ENCODE measurements around the gene PCSK7. TPM values are rescaled to one million over a fixed set of nuclear protein-coding genes. Genes with fewer than 3 reads are reported as not detected.
"Not testable (repeated sequence)": the region's sequence is repeated elsewhere in the genome, so short reads cannot be mapped to it uniquely, and the experiment has no call there.

The PCSK7 gene, protein sequence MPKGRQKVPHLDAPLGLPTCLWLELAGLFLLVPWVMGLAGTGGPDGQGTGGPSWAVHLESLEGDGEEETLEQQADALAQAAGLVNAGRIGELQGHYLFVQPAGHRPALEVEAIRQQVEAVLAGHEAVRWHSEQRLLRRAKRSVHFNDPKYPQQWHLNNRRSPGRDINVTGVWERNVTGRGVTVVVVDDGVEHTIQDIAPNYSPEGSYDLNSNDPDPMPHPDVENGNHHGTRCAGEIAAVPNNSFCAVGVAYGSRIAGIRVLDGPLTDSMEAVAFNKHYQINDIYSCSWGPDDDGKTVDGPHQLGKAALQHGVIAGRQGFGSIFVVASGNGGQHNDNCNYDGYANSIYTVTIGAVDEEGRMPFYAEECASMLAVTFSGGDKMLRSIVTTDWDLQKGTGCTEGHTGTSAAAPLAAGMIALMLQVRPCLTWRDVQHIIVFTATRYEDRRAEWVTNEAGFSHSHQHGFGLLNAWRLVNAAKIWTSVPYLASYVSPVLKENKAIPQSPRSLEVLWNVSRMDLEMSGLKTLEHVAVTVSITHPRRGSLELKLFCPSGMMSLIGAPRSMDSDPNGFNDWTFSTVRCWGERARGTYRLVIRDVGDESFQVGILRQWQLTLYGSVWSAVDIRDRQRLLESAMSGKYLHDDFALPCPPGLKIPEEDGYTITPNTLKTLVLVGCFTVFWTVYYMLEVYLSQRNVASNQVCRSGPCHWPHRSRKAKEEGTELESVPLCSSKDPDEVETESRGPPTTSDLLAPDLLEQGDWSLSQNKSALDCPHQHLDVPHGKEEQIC
- total RNA-seq (100 to 1,000 TPM; 312 to 355 TPM), total RNA-seq (319 to 358 reads per million in 2 donors)

DNA sequence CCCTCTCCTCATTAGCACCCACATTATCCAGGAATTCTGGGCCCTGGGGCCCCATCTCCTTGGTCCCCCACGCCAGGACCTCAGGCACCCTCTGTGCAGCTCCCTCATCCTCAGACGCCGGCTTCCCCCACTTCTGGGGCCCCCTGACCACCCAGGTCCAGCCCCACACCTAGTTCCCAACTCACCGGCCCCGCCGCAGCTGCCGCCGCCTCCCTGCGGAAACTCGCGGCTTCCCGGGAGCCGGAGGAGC lies at the start of gene PCSK7:
TSS of gene PCSK7 (minus strand) at position 232 of the 250 bp plus-strand sequence. CDS start 2,229 bp downstream, outside the sequence.
- Mint-ChIP-seq H3K36me3 (ENCODE audit: low read depth) (peaks cover 8% of the 10 kb centered on the region), H3K4me1 (peaks cover 47% of the 10 kb centered on the region), H3K27ac (peak within 1 kb of the TSS; percentile 97), H3K27me3 (no peaks in the 10 kb centered on the region), H3K4me3 (peak within 1 kb of the TSS; percentile 98)
- ATAC-seq (no peak), DNase-seq (peak in 1 of 3 donors; percentile 18)
- H3K9me3 ChIP-seq (ENCODE audit: control insufficient read depth, low read length, poor library complexity, severe bottlenecking): no peaks in the 10 kb centered on the region

DNA sequence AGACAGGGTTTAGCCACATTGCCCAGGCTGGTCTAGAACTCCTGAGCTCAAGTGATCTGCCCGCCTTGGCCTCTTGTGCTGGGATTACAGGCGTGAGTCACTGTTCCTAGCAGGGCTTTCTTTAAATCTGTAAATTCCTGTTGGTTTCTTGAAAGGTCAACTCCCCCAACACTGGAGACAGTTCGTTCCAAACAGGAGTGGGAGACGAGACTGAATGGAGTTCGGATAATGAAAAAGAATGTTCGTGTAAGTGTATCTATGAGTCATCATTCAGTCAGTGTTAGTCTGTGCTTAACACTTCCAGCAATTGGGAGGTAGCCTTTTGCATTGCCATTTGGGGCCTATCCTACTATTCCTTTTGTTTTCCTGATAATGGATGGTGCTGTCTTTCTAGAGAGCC lies 49.3 kb upstream of the PCSK7 start:
- Mint-ChIP-seq H3K27me3 (no peaks in the 10 kb centered on the region), H3K4me3 (peak overlapping the region; percentile 88), H3K4me1 (peaks cover 32% of the 10 kb centered on the region), H3K36me3 (ENCODE audit: low read depth) (peaks cover 11% of the 10 kb centered on the region), H3K27ac (peak overlapping the region; percentile 93)
- no peaks in the 10 kb centered on the region for H3K9me3 ChIP-seq (ENCODE audit: control insufficient read depth, low read length, poor library complexity, severe bottlenecking)
- no peak for DNase-seq
- no peak for ATAC-seq

DNA sequence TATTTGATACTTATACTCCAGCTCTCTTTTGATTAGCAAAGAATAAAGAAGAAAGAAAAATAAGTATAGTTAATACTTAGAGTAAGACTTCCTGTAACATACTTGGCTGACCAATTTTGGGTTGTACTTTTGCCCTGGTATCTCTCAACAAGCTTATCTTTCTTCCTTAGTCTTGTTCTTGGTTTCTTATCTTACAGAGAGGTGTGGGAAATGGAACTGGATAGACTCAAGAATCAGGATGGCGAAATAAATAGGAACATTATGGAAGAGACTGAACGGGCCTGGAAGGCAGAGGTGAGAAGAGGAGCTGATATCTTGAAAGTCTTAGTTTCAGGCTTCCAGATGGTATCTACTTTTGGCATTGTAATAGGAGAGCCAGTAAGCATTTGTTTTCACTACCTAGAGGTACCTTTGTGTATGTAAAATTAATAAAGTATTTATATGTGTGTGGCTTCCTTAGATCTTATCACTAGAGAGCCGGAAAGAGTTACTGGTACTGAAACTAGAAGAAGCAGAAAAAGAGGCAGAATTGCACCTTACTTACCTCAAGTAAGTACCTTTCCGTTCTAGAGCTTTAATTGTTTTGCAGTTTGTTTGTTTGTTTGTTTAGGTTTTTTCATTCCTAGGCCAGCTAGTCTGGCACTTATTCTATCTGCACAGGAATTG lies 48.0 kb upstream of the PCSK7 start:
- H3K4me3 Mint-ChIP-seq: peak overlapping the region; percentile 88
- H3K27ac Mint-ChIP-seq: peak overlapping the region; percentile 93
- peaks cover 8% of the 10 kb centered on the region for H3K36me3 Mint-ChIP-seq (ENCODE audit: low read depth)
- ATAC-seq: peak; percentile 82
- no peaks in the 10 kb centered on the region for H3K9me3 ChIP-seq (ENCODE audit: control insufficient read depth, low read length, poor library complexity, severe bottlenecking)
- no peak for DNase-seq
- peaks cover 43% of the 10 kb centered on the region for H3K4me1 Mint-ChIP-seq
- H3K27me3 Mint-ChIP-seq: no peaks in the 10 kb centered on the region

DNA sequence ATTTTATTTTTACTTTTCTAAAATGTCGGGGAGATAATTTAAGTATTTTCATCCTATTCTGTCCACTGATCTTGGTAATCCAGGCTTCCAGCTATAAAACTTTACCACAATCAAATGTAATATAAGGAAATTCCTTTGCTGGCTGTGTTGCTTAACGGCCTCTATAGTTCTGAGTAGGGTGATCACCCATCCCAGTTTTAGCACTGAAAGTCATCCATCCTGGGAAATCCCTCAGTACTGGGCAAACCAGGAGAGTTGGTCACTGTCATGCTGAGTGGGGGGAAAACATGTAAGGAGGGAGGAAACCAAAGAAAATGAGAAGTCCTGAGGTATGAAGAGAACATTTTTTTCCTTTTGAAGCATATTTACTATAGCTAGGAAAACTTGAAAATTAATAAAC lies 46.5 kb upstream of the PCSK7 start:
- H3K9me3 ChIP-seq (ENCODE audit: control insufficient read depth, low read length, poor library complexity, severe bottlenecking): no peaks in the 10 kb centered on the region
- Mint-ChIP-seq H3K36me3 (ENCODE audit: low read depth) (peaks cover 10% of the 10 kb centered on the region), H3K27me3 (no peaks in the 10 kb centered on the region), H3K4me1 (peaks cover 47% of the 10 kb centered on the region), H3K27ac (peak overlapping the region; percentile 93), H3K4me3 (peak overlapping the region; percentile 58)
- DNase-seq (no peak), ATAC-seq (no peak)

DNA sequence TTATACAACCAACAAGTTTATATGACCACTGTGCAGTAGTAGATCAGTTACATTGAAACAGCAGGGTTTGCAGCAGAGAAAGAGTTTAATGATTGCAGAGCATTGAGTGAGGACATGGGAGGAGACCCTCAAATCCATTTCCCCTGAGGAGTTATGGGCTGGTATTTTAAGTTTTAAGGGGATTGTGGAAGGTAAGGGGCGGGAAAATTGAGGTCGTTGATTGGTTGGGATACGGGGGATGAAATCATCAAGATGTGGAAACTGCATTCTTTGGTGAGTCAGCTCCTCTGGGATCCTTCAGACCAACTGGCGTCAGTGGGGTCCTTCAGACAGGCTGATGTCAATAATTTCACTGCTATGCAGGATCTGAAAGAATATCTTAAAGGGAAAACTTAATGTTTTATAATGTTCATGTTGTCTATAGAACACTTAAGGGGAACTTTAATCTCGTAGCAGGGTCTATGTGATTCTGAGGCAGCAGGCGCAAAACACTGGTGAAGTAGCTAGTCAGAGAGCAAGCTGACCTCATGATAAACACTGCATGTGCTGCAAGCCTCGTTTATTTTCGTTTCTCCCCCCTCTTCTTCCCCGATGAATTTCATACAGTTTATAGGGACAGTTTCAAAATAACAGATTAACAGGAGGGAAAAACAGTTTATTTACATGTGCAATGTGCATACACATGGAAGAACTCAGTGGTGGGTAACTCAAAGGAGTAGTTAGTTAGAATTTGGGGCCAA lies 41.8 kb upstream of the PCSK7 start:
- no peaks in the 10 kb centered on the region for H3K9me3 ChIP-seq (ENCODE audit: control insufficient read depth, low read length, poor library complexity, severe bottlenecking)
- ATAC-seq: no peak
- no peak for DNase-seq
- H3K27ac Mint-ChIP-seq: no peak overlapping the region
- no peaks in the 10 kb centered on the region for H3K27me3 Mint-ChIP-seq
- no peak overlapping the region for H3K4me3 Mint-ChIP-seq
- H3K36me3 Mint-ChIP-seq (ENCODE audit: low read depth): peaks cover 3% of the 10 kb centered on the region
- peaks cover 18% of the 10 kb centered on the region for H3K4me1 Mint-ChIP-seq

DNA sequence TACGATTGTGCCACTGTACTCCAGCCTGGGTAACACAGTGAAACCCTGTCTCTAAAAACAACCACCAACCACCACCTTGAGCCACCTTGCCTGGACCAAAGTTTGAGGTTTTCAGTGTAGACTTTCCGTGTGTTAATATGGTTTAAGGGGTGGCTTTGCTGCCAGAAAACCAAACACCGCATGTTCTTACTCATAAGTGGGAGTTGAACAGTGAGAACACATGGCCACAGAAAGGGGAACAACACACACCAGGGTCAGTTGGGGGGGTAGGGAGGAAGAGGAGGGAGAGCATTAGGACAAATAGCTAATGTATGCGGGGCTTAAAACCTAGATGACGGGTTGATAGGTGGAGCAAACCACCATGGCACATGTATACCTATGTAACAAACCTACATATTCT lies 40.3 kb upstream of the PCSK7 start:
- not testable (repeated sequence) for H3K36me3 Mint-ChIP-seq (ENCODE audit: low read depth); ATAC-seq; H3K27ac Mint-ChIP-seq; H3K4me3 Mint-ChIP-seq; H3K9me3 ChIP-seq (ENCODE audit: control insufficient read depth, low read length, poor library complexity, severe bottlenecking); H3K27me3 Mint-ChIP-seq; DNase-seq
- peaks cover 15% of the 10 kb centered on the region for H3K4me1 Mint-ChIP-seq

DNA sequence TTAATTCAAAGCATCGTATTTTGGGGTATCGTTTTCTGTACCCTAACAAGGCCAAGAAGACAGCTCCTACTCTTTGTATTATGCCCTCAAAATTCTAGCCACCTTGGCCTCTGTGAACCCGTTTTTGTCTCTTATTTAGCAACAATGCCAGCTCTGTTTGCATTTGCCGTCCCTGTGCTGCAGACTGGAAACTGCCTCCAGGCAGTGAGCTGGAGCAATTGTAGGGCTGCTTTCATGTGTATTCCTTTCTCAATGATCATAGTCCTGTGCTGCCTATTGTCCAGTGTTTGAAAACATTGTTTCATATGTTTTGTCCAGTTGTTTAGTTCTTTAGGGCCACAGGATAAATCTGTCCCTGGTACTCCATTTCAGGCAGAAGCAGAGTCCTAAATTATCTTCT lies 39.3 kb upstream of the PCSK7 start:
- ATAC-seq: no peak
- Mint-ChIP-seq H3K27ac (no peak overlapping the region), H3K4me3 (no peak overlapping the region), H3K27me3 (no peaks in the 10 kb centered on the region), H3K4me1 (peaks cover 15% of the 10 kb centered on the region), H3K36me3 (ENCODE audit: low read depth) (peaks cover 3% of the 10 kb centered on the region)
- DNase-seq: no peak
- H3K9me3 ChIP-seq (ENCODE audit: control insufficient read depth, low read length, poor library complexity, severe bottlenecking): no peaks in the 10 kb centered on the region

DNA sequence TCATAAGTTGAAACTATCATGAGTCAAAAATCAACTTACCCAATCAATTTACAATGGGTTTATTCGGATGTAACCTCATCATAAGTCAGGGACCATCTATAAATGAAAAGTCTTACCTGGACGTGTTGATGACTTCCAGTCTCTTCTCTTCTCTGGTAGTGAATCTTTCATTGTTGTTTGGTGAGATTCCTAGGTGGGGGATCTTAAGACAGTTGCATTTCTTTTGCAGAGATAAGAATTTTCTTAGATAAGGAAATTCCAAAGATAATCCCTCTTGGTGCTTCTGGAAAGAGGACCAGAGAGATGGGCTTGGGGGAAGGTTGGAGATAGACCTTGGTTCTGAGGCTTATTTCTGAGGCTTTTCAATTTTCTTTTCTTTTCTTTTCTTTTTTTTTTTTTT lies 38.0 kb upstream of the PCSK7 start:
- ATAC-seq (no peak), DNase-seq (no peak)
- Mint-ChIP-seq H3K4me3 (no peak overlapping the region), H3K27me3 (no peaks in the 10 kb centered on the region), H3K27ac (no peak overlapping the region), H3K36me3 (ENCODE audit: low read depth) (peaks cover 3% of the 10 kb centered on the region), H3K4me1 (peaks cover 5% of the 10 kb centered on the region)
- H3K9me3 ChIP-seq (ENCODE audit: control insufficient read depth, low read length, poor library complexity, severe bottlenecking): no peaks in the 10 kb centered on the region

DNA sequence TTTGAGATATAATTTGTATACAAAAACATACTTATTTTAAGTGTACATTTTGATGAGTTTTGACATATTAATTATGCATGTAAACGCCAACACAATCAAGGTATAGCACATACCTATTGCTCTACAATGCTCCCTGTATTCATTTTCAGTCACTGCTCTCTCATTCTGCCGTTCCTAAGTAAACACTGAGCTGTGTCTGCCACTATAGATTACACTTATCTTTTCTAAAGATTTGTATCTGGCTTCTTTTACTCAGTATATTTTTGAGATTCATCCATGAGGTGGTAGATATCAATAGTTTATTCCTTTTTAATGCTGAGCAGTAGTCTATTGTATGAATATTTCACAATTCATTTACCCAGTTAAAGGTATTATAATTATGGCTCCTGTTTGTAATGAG lies 33.9 kb upstream of the PCSK7 start:
- Mint-ChIP-seq H3K4me1 (peaks cover 5% of the 10 kb centered on the region), H3K27me3 (no peaks in the 10 kb centered on the region), H3K4me3 (no peak overlapping the region), H3K36me3 (ENCODE audit: low read depth) (peaks cover 4% of the 10 kb centered on the region), H3K27ac (no peak overlapping the region)
- ATAC-seq (no peak), DNase-seq (no peak)
- H3K9me3 ChIP-seq (ENCODE audit: control insufficient read depth, low read length, poor library complexity, severe bottlenecking): no peaks in the 10 kb centered on the region

DNA sequence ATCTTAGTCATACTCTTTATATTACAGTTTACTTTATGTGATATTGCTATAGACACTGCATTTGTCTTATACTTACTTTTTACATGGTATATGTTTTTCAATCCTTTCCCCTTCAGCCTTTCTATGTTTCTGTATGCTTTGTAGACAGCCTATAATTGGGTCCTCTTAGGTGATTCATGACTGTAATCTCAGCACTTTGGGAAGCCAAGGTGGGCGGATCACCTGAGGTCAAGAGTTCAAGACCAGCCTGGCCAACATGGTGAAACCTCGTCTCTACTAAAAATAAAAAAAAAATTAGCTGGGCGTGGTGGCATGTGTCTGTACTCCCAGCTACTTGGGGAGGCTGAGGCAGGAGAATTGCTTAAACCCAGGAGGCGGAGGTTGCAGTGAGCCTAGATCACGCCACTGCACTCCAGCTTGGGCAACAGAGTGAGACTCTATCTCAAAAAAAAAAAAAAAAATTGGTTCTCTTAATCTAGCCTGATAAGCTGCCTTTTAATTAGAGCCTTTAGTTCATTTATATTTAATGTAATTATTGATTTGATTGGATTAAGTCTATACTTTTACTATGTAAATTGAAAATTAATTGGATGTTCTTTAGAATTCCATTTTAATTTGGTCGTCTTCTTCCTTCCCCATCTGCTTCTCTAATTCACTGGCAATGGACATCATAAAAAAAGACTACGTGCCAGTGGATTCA lies 32.9 kb upstream of the PCSK7 start:
- not testable (repeated sequence) for H3K4me3 Mint-ChIP-seq; H3K4me1 Mint-ChIP-seq; H3K27ac Mint-ChIP-seq; H3K36me3 Mint-ChIP-seq (ENCODE audit: low read depth); H3K27me3 Mint-ChIP-seq; ATAC-seq; DNase-seq; H3K9me3 ChIP-seq (ENCODE audit: control insufficient read depth, low read length, poor library complexity, severe bottlenecking)

DNA sequence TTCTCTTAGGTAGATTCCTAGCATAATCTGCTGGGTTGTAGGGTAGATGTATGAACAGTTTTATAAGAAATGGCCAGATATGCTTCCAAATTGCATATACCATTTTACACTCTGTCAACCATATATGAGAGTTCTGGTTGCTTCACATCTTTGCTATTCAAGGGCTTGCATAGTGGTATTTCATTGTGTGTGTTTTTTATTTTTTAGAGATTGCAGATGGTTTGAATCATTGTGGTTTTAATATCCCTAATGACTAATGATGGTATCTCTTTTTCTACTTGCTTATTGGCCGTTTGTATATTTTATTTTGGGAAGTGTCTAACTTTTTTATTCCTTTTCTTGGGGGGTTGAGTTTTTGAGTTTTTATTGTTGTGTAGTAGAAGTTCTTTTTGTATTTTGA lies 27.5 kb upstream of the PCSK7 start:
- H3K9me3 ChIP-seq (ENCODE audit: control insufficient read depth, low read length, poor library complexity, severe bottlenecking): no peaks in the 10 kb centered on the region
- ATAC-seq (no peak), DNase-seq (no peak)
- H3K4me1 Mint-ChIP-seq: peaks cover 19% of the 10 kb centered on the region
- peaks cover 14% of the 10 kb centered on the region for H3K36me3 Mint-ChIP-seq (ENCODE audit: low read depth)
- no peaks in the 10 kb centered on the region for H3K27me3 Mint-ChIP-seq
- H3K27ac Mint-ChIP-seq: no peak overlapping the region
- no peak overlapping the region for H3K4me3 Mint-ChIP-seq

DNA sequence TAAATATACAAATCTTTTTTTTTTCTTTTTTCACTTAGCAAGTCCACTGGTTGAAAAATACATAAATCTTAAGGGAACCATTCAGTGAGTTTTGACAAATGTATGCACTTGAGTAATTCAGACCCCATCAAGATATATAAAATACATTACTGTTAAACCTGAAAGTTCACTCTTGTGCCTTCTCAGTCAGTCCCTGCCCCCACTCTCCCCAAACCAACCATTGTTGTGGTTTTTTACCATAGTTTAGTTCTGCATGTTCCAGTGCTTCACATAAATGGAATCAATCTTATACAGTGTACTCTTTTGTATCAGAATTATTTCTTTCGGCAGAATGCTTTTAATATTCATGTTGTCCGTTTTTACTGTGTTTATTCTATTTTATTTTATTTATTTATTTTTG lies 26.7 kb upstream of the PCSK7 start:
- DNase-seq (no peak), ATAC-seq (no peak)
- no peak overlapping the region for H3K4me3 Mint-ChIP-seq
- no peak overlapping the region for H3K27ac Mint-ChIP-seq
- no peaks in the 10 kb centered on the region for H3K27me3 Mint-ChIP-seq
- H3K4me1 Mint-ChIP-seq: peaks cover 19% of the 10 kb centered on the region
- no peaks in the 10 kb centered on the region for H3K9me3 ChIP-seq (ENCODE audit: control insufficient read depth, low read length, poor library complexity, severe bottlenecking)
- peaks cover 16% of the 10 kb centered on the region for H3K36me3 Mint-ChIP-seq (ENCODE audit: low read depth)

All from T-helper 17 cell (primary cell).